ENCODE results near the gene DRC7.

DNA sequence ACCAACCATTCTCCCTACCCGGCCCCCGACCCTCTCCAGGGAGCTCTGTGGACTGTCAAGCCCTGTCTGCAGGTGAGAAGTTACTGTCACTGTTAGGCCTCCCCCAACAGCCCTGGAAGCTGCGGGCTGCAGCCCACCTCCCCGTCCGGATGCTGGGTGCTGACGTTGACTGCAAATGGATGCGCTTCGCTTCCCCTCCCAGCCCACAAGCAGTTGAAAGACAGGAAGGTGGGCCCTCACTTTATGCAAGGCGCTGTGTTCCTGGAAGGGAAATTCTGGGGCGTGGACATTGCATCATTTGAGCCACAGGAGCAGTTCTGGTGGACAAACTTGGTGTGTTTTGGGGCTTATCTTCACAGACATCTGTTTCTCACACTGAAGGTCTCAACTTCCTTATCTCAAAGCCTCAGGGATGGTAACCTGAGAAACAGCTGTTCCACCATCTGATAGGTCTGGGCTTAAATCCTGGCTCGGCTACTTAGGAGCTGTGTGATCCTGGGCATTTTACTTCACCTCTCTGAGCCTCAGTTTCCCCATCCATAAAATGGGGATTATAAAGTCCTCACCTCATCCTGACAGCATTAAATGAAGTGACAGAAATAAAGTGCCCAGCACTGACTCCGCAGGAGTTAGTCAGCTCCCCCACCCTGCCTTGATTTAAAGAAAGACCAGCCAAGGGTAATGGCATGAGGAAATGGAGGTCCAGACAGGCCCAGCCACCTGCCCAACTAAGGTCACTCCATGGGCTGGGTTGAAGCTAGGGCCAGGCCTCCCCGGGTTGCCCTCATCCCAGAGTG is 4.6 kb upstream of the DRC7 start:
- TF ChIP-seq POLR2AphosphoS5 (IDR thresholded peaks at IDR 0.05) (no peak), POLR2A (IDR thresholded peaks at IDR 0.05) (no peak), EP300 (IDR thresholded peaks at IDR 0.05) (no peak)
- TF ChIP-seq, protein P1, sequence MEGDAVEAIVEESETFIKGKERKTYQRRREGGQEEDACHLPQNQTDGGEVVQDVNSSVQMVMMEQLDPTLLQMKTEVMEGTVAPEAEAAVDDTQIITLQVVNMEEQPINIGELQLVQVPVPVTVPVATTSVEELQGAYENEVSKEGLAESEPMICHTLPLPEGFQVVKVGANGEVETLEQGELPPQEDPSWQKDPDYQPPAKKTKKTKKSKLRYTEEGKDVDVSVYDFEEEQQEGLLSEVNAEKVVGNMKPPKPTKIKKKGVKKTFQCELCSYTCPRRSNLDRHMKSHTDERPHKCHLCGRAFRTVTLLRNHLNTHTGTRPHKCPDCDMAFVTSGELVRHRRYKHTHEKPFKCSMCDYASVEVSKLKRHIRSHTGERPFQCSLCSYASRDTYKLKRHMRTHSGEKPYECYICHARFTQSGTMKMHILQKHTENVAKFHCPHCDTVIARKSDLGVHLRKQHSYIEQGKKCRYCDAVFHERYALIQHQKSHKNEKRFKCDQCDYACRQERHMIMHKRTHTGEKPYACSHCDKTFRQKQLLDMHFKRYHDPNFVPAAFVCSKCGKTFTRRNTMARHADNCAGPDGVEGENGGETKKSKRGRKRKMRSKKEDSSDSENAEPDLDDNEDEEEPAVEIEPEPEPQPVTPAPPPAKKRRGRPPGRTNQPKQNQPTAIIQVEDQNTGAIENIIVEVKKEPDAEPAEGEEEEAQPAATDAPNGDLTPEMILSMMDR (IDR thresholded peaks at IDR 0.05) = no peak
